Right lobe of liver (tissue), 6 donors: ENCODE results near the gene MAML3. TPM values are rescaled to one million over a fixed set of nuclear protein-coding genes. Genes with fewer than 3 reads are reported as not detected.

ENCODE experiments used
- ATAC-seq, 4 donors: fragments of 200-7000 bp; cut with Tn5 transposase; one replicate each; pipeline ENCODE4 v1.9.1; 2020; ENCODE audit warnings: mild to moderate bottlenecking in 4 of 4, moderate library complexity in 4 of 4
- DNase-seq, 3 donors: peaks; one replicate each; pipeline ENCODE4 v3.0.0-alpha.2; 2020
- H3K27ac ChIP-seq, 3 donors: fragments of 200-600 bp; one replicate each; pipeline ENCODE4 v1.8.0; 2022
- H3K27me3 ChIP-seq, 2 donors: fragments of 200-600 bp; one replicate each; pipeline ENCODE4 v1.8.0; 2022
- H3K36me3 ChIP-seq, 4 donors: fragments of 200-600 bp; sonication (generic) in 1 of 4; one replicate each; pipeline versions ENCODE4 v1.5.1 to v1.8.0; 2017 to 2022; ENCODE audit warnings: control low read depth in 1 of 4
- H3K4me1 ChIP-seq, 4 donors: fragments of 200-600 bp; sonication (generic) in 1 of 4; one replicate each; pipeline versions ENCODE4 v1.5.1 to v1.8.0; 2017 to 2022; ENCODE audit warnings: control low read depth in 1 of 4
- H3K4me3 ChIP-seq, 3 donors: fragments of 200-600 bp; one replicate each; pipeline ENCODE4 v1.8.0; 2022
- H3K9me3 ChIP-seq, 4 donors: fragments of 200-600 bp; sonication (generic) in 1 of 4; one replicate each; pipeline versions ENCODE4 v1.5.1 to v1.8.0; 2017 to 2022; ENCODE audit warnings: control low read depth in 1 of 4
- POLR2A ChIP-seq: fragments of 450-650 bp; IDR thresholded peaks from one replicate; pipeline ENCODE4 v1.6.1; 2017; ENCODE audit warnings: antibody characterized with exemption, mild to moderate bottlenecking
- WGBS: methylation state at CpG from one replicate; pipeline ENCODE4 v1.1.6; 2018; ENCODE audit warnings: low coverage, low lambda C conversion rate; ENCODE audit not compliant: insufficient coverage; ENCODE audit errors: missing lambda C conversion rate; 5-methylcytosine and 5-hydroxymethylcytosine counted together
- intact Hi-C, 2 donors: fragments of 100-400 bp; cut with DNase I; formaldehyde crosslinking; loops; one replicate each; pipeline versions ENCODE4 v1.11.2 to v1.14.1; 2022
- total RNA-seq, 6 experiments: library from RNA; depleted of rRNA in 2 of 6; stranded (reverse); fragments of >200 nt in 2 of 6; fragmentation: NEBNext Ultra II Directional in 3 of 6; extraction: Animal tissue kit (Norgen Biotek cat#: 25700) in 3 of 6; gene quantifications; one replicate each; pipeline versions ENCODE4 v1.1.0 to v1.2.4, GENCODE V29; 2016 to 2023
- TF ChIP-seq, protein P1 (sequence below), 4 donors: fragments of 200-600 bp in 3 of 4; fragments of 450-650 bp in 1 of 4; IDR thresholded peaks; one replicate each; pipeline versions ENCODE4 v1.5.1 to v1.8.0; 2016 to 2022; ENCODE audit warnings: antibody characterized with exemption in 4 of 4, mild to moderate bottlenecking in 2 of 4
- donor health status: DM: no; HTN: yes; CAD: no.
- donor health status: DM: no; HTN: no; CAD: no.
- donor health status: DM: no; HTN: no; CAD: no.
- donor health status: DM: no; HTN: yes; CAD: no.
- donor health status: DM: no; HTN: yes; CAD: no.

MAML3 gene
- total RNA-seq, 6 experiments from 2014 or later: 2.6 to 7.8 (median 5.0) TPM

DNA sequence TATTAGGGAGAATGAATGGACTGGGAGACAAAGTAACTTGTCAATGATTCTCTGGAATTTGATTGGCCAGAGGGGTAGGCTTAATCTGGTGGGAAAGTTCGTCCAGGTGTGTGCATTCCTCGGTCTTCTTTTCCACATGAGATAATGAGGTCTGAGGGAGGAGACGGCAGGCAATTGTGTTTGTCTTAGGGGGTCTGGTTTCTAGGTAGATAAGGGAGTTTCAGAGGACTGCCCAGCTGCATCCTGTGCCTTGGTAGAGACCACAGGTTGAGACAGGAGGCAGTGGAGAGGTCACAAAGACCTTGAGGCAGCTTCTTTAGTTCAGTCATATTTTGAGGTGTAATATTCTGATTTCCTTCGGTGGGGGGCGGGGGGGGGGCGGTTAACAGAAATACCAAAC, 484.1 kb downstream of the MAML3 start:
- Histone ChIP-seq H3K4me3 (no peak overlapping the region), H3K36me3 (no peaks in the 10 kb centered on the region), H3K27me3 (no peaks in the 10 kb centered on the region), H3K4me1 (peaks cover 0 to 33% (median 2%) of the 10 kb centered on the region in 4 donors), H3K27ac (no peak overlapping the region), H3K9me3 (no peaks in the 10 kb centered on the region)
- intact Hi-C loops: no loop called here
- 39% methylated on average over 3 of the region's 6 CpGs for WGBS
- DNase-seq (no peak), ATAC-seq (no peak)
- TF ChIP-seq POLR2A: no peak
- TF ChIP-seq, protein P1, sequence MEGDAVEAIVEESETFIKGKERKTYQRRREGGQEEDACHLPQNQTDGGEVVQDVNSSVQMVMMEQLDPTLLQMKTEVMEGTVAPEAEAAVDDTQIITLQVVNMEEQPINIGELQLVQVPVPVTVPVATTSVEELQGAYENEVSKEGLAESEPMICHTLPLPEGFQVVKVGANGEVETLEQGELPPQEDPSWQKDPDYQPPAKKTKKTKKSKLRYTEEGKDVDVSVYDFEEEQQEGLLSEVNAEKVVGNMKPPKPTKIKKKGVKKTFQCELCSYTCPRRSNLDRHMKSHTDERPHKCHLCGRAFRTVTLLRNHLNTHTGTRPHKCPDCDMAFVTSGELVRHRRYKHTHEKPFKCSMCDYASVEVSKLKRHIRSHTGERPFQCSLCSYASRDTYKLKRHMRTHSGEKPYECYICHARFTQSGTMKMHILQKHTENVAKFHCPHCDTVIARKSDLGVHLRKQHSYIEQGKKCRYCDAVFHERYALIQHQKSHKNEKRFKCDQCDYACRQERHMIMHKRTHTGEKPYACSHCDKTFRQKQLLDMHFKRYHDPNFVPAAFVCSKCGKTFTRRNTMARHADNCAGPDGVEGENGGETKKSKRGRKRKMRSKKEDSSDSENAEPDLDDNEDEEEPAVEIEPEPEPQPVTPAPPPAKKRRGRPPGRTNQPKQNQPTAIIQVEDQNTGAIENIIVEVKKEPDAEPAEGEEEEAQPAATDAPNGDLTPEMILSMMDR (IDR thresholded peaks at IDR 0.05): no peak

DNA sequence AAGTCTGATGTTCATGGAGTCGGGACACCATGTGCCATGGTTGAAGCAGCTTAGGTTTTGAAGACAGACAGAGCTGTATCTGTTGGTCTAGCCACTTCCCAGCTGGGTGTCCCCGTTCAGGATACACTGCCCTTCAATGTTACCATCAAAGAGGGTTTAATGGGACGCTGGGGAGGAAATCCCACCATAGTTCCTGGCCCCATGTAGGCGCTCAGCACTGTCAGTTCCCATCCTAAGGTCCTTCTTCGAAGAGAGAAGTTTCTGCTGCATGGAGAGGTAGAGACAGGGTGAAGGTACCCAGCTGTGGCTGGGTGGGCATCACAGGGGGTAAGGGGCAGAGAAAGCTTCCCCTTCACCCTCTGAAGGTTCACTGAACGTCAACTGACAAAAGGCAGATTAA, 484.6 kb downstream of the MAML3 start:
- no peaks in the 10 kb centered on the region for H3K9me3 ChIP-seq
- DNase-seq (no peak), ATAC-seq (no peak)
- H3K4me1 ChIP-seq: peaks cover 0 to 33% (median 3%) of the 10 kb centered on the region in 4 donors
- TF ChIP-seq, protein P1 (IDR thresholded peaks at IDR 0.05): no peak
- TF ChIP-seq POLR2A: no peak
- H3K27ac ChIP-seq: no peak overlapping the region
- 75% methylated on average over 2 of the region's 6 CpGs for WGBS
- H3K36me3 ChIP-seq: no peaks in the 10 kb centered on the region
- H3K27me3 ChIP-seq: no peaks in the 10 kb centered on the region
- H3K4me3 ChIP-seq: no peak overlapping the region
- intact Hi-C loops: no loop called here

DNA sequence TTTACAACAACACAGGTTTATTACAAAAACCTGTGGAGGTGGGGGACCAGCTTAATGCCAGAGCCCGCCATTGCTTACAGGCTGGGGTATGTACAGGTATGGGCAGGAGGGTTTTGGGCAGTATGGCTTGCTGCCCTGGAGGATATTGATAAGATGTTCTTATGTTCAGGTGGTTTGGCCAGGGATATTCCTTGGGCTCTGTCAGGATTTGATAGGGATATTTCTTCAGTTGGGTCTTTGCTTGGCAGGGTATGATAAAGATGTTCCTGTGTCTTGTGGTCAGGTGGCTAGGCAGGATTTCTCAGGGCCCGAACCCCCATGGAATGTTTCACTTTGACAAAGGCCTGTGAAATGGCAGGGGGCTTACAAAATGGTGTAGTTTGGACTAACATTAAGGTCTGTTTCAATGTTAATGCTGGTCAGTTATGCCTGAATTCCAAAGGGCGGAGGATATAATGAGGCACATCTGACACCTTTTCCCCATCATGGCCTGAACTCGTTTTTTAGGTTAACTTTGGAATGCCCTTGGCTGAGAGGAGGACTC, 485.3 kb downstream of the MAML3 start:
- no peak for TF ChIP-seq POLR2A
- TF ChIP-seq, protein P1 (IDR thresholded peaks at IDR 0.05): no peak
- Histone ChIP-seq H3K27ac (no peak overlapping the region), H3K27me3 (no peaks in the 10 kb centered on the region), H3K4me3 (no peak overlapping the region), H3K9me3 (no peaks in the 10 kb centered on the region), H3K4me1 (peaks cover 0 to 33% (median 3%) of the 10 kb centered on the region in 4 donors), H3K36me3 (no peaks in the 10 kb centered on the region)
- DNase-seq (no peak), ATAC-seq (no peak)
- 71% methylated on average over 3 of the region's 4 CpGs for WGBS
- intact Hi-C loops: no loop called here

DNA sequence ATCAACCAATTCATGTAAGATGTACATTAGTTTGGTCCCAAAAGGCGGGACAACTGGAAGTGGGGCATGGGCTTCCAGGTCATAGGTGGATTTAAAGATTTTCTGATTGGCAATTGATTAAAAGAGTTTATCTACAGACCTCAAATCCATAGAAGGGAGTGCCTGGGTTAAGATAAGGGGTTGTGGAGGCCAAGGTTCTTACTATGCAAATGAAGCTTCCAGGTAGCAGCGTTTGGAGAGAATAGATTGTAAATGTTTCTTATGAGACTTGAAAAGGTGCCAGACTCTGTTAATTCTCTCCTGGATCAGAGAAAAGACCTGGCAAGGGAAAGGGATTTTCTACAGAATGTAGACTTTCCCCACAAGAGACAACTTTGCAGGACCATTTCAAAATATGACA, 485.9 kb downstream of the MAML3 start:
- H3K27me3 ChIP-seq: no peaks in the 10 kb centered on the region
- no peaks in the 10 kb centered on the region for H3K36me3 ChIP-seq
- no peaks in the 10 kb centered on the region for H3K9me3 ChIP-seq
- DNase-seq (no peak), ATAC-seq (no peak)
- 35% methylated on average over 2 of the region's 2 CpGs for WGBS
- no peak overlapping the region for H3K27ac ChIP-seq
- peaks cover 0 to 33% (median 3%) of the 10 kb centered on the region in 4 donors for H3K4me1 ChIP-seq
- TF ChIP-seq, protein P1 (IDR thresholded peaks at IDR 0.05): no peak
- no peak for TF ChIP-seq POLR2A
- H3K4me3 ChIP-seq: no peak overlapping the region
- intact Hi-C loops: no loop called here

Other genes with a start within 250 kb of the MAML3 start
- 10 to 100 TPM; 23.1 to 39.3 (median 29.3) TPM for gene SCOC, start 219.5 kb upstream of the MAML3 start, total RNA-seq